Ecto neural progenitor cell (in vitro differentiated cells): Measurements from ENCODE around the gene CNOT6L.
A peak's percentile ranks its signal among the peaks of the same experiment; 100 is the strongest.
"Not testable (repeated sequence)": the region's sequence is repeated elsewhere in the genome, so short reads cannot be mapped to it uniquely, and the experiment has no call there.

Experiments used
- DNase-seq: peaks from one replicate; pipeline ENCODE4 v3.0.0-alpha.2; 2018; ENCODE audit warnings: low spot score

Gene CNOT6L

DNA sequence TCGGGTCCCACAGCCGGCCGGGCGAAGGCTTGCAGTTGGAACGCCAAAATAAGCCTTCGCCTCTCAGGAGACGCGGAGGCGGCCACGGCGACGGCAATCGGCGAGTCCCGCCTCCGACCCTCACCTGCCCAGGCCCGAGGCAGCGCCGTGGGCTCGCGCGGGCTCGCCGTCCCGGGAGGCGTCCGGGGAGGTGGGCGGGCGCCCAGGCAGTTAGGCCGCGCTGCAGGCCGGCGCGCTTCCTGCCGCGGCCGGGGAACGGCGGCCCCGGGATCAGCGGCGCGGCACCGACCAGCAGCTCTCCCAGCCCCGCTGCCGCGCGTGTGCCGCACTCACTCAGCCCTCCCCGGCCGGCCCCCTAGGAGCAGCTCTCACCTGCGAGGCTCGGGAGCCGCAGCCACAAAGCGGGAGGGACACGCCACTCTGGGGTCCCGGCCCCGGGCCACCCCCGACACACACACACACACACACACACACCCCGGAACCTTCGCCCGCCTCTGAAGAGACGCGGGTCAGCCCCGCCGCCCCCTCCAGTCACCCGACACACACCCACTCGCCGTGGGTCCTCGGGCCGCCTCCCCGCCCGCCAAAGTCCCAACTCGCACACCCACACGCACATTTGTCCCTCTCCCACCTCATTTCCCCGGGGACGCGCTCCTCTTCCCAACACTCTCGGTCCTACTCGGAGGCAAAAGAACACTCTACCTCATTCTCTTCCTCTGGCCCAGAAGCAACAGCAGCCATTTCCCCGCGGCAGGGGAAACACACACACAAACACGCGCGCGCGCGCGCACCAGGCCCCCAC, at the start of gene CNOT6L:
TSS of gene CNOT6L (minus strand) at position 767 of the 802 bp plus-strand sequence. CDS start at position 707, 60 bp downstream.
- peak; percentile 78 for DNase-seq

DNA sequence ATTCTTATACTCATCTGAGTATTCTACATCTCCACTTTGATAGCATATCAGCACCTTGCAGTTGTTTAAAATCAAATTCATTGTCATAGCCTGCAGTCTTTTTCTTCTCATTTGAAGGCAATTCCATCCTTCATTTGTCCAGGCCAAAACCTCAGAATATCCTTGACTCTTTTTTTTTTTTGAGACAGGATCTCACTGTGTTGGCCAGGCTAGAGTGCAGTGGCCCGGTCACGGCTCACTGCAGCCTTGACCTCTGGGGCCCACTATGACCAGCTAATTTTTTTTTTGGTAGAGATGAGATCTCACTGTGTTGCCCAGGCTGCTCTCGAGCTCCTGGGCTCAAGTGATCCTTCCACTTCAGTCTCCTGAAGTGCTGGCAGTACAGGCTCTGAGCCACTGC, 46.1 kb upstream of the CNOT6L start:
- no peak for DNase-seq

DNA sequence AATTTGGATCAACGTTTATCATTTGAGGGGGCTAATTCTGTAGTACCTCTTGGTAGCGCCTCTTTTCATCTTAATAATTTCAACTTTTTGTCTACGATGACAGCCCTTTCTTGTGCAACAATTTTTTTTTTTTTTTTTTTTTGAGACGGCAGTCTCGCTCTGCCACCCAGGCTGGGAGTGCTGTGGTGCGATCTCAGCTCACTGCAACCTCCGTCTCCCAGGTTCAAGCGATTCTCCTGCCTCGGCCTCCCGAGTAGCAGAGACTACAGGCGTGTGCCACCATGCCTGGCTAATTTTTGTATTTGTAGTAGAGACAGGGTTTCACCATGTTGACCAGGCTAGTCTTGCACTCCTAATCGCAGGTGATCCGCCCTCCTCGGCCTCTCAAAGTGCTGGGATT, 44.2 kb upstream of the CNOT6L start:
- not testable (repeated sequence) for DNase-seq

DNA sequence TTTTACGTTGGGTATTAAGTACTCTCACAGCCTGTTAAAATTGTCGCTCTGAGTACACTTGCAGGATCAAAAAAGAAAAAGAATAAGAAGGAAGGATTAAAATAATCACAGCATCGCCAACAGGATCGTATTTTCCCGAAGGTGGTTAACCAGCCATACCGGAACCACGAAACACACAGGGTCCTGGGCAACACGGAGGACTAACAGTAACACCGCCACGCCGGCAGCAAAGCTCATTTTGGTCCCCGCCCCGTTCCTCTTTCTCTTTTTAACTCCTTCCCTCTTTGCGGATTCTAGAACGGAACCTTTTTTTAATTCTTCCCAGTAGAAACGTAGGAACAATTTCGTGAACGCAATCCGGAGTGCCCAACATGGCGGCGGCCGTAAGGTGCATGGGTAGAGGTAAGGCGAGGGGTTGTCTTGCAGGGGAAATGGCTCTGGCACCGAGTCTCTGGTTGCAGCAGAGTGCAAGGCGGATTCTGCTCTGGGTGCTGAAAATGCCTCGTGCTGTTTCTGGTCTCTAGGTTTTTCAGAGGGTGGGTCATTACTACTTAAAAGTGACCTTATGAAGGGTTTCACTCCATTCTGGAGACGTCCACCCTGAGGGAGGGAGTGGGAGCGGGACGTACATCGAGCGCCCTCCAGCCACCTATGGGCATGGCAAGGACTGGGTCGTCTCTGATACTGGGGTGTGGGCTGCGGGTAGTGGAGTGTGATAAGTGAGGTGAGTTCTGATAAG, 43.5 kb upstream of the CNOT6L start, which contains the start of gene MRPL1:
TSS of gene MRPL1 (plus strand) at position 353 of the 739 bp plus-strand sequence. CDS start at position 372, 19 bp downstream.
- peak; percentile 86 for DNase-seq

DNA sequence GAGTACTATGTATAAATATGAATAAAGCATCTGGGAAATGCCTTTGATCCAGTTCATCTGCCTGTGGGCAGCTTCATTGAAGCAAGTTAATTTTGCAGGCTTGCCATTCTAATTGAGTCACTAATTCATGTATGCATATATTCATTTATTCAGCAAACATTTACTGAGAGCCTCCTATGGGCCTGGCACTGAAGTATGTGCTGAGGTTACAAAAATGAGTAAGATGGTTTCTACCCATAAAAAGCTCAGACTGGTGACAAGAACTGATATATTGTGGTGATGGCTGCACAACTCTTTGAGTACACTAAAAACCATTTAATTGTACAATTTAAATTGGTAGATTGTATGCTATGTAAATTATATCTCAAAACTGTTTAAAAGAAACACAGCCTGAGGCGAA, 42.3 kb upstream of the CNOT6L start:
- no peak for DNase-seq

DNA sequence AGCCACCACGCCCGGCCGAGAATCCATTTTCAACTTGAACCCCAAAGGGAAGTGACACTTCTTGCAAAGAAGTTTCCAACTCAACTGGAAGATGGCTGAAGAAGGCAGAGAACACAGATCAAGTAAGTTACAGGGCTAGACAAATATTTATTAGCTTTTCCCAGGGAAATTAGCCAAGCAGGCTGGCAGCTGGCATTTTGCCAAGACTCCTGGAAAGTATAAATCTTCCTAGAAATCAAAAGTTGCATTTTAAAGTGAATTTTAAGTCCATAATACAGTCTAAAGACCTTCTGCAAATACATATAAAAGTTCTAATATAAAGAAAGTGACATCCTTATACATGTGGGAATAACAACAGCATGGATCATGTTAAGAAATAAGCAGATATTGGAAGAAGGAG, 40.1 kb upstream of the CNOT6L start:
- no peak for DNase-seq

DNA sequence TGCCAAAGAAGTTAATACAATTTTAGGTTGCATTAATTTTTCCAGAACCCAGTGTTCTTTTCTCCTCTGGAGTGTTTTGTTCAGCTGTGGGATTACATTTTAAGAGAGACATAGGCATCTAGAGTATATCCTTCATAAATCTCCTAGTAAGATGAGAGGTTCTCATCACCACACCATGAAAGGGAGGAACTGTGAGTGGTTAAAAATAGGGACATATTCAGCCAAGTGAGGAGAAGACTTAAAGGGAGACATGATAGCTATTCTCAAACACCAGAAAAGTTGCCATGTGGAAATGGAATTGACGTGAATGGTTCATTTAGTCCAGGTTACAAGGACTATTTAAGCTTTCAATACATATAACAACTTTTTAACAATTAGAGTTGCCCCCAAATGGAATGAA, 37.0 kb upstream of the CNOT6L start:
- no peak for DNase-seq

DNA sequence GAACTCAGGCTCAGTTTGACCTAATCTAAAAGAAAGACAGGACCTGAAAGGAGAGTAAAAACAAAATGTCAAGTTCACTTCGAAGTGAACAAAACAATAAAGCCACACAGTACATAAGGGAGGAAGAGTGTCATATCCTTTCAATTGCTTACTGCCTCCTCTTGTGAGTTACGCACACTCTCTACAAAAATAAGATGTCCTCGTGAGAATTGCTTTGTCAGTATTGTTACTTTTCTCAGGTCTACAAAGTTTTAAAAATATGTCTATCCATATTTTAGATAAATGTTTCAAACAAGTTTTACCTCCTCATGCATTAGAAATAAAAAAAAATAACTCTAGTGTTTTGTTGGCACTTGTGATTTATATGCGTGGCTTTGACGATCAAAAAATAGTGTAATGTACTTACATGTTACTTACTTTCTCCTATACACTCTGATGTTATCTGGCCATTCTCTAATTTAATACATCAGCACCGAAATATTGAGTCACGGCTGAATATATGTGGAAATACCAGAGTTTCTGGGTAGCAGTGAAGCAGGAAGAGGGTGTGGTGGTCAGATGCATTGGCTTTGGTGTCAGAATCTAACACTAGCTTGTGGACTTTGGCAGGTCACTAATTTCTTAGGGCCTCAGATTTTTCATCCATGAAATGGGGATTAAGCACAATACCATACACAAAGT, 35.4 kb upstream of the CNOT6L start:
- no peak for DNase-seq

DNA sequence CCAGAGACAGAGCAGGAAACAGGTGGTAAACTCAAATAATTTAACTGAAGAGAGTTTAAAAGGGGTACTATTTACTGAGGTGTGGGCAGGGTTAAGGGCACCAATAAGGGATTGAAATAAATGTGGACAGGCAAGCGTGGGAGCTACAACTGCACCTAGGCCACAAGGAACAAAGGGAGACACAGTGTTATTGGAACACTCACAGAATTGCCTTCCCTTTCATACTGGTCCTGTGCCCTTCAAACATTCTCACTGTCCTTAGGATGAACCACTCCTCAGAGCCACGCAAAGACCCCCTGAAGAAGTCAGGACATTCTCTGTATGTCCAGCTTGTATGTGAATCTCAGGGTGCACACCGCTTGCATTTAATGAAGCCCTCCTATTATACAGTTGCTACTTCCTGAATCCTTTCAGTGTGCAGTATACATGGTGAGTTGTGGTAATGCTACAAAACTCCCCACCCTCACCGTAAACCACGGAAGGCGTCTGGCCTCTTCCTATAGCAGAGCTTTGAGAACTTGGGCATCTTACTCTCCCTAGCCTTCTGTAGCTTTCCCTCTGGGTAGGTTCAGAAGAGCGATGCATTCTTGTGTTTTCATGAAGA, 33.8 kb upstream of the CNOT6L start:
- no peak for DNase-seq

DNA sequence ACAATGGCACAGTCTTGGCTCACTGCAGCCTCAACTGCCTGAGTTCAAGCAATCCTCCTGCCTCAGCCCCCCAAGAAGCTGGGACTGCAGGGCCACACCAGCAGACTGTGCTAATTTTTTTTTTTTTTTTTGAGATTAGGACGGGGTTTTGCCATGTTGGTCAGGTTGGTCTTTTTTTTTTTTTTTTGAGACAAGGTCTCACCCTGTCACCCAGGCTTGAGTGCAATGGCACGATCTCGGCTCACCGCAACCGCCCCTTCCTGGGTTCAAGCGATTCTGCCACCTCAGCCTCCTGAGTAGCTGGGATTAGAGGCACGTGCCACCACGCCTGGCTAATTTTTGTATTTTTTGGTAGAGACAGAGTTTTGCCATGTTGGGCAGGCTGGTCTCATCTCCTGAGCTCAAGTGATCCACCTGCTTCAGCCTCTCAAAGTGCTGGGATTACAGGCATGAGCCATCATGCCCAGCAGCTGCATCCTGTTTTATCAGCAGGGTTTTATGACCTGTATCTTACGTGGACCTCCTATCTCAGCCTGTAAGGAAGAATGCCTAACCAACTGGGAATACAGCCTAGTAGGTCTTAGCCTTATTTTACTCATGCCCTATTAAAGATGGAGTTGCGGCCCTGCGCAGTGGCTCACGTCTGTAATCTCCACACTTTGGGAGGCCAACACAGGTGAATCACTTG, 30.3 kb upstream of the CNOT6L start:
- no peak for DNase-seq

DNA sequence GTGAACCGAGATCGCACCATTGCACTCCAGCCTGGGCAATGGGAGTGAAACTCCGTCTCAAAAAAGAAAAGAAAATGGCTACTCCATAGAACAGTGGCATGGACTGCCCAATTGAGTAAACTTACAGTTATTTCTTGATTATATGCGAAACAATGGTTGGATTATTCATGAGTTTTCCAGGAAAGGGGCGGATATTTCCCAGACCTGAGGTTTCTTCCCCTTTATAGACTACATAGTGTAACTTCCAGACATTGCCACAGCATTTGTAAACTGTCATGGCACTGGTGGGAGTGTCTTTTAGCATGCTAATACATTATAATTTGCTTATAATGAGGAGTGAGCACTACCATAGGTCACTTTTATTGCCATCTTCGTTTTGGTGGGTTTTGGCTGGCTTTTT, 29.3 kb upstream of the CNOT6L start:
- DNase-seq, result no peak

DNA sequence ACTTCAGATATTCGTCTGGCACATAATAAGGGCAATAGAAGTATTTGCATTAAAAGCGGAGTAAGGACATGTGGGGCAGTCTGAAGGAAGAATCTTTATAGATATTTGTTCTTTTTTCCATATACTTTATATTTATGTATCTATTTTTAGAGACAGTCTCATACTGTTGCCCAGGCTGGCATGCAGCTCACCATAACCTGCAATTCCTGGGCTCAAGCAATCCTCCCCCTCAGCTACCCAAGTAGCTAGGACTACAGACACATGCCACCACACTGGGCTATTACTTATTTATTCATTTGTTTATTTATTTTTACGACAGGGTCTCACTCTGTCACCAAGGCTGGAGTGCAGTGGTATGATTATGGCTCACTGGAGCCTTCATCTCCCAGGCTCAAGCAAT, 26.8 kb upstream of the CNOT6L start:
- DNase-seq, result no peak

DNA sequence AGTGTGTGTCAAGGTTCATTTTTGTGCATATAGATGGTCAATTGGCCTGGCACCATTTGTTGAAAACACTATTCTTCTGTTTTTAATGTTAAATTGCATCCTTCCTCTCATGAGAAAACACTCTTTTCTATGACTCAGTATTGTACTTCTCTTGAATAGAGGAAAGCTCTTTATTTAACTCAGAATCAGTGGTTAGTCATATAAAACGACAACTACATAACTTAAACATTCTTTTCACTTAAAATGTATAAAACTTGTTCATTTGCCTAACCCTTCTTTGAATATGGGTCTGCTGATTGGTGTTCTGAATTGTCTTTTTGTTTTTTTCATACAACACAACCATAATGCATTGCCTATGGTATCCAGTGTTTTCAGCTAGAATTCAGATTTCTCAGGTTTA, 26.2 kb upstream of the CNOT6L start:
- DNase-seq, result no peak

DNA sequence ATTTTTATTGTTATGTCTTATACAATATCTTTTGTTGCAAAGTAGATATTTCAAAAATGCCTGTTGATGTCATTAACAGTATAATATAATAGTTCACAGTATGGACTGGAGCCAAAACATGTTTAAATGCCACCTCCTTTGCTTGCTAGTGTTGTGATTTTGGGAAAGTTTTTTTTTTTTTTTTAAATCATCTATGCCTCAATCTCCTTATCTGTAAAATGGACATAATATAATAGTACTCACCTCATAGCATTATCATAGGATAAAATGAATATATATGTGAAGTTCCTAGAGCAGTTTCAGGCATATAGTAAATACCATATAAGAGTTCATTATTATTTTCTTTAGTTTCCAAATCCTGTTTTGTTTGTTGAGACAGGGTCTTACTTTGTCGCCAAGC, 25.2 kb upstream of the CNOT6L start:
- DNase-seq, result no peak

DNA sequence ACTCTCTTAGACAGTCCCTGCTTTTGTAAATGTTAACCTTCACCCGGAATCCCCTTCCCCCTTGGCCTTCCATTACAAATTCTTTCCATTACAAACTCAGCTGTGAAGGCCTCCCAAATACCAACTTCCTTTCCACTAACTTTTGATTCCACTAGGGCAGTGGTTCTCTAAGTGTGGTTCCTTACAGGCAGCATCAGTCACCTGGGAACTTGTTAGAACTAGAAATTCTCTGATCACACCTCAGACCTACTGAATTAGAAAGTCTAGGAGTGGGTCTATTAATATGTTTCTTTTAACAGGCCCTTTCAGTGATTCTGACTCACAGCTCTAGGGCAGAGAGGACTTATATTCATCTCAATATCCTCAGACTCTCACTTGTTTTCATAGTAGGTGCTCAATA, 24.5 kb upstream of the CNOT6L start:
- no peak for DNase-seq

DNA sequence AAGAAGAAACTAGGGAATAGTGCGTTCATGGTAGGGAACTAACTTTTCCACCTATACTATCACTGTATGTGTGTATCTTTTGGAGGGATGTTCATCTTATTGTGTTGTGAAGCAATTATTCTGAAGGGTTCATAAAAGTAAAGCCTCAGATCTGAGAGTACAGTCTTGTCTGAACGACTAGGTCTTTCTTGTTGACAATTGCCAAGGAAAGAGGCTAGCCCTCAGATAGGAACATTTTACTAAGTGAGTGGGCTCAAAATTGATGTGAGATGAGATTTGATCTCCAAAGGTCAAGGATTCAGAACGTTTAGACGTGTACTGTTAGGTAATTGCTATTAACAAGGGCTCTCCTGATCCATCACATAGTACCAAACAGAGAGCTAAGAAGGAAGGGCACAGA, 15.2 kb upstream of the CNOT6L start:
- no peak for DNase-seq

DNA sequence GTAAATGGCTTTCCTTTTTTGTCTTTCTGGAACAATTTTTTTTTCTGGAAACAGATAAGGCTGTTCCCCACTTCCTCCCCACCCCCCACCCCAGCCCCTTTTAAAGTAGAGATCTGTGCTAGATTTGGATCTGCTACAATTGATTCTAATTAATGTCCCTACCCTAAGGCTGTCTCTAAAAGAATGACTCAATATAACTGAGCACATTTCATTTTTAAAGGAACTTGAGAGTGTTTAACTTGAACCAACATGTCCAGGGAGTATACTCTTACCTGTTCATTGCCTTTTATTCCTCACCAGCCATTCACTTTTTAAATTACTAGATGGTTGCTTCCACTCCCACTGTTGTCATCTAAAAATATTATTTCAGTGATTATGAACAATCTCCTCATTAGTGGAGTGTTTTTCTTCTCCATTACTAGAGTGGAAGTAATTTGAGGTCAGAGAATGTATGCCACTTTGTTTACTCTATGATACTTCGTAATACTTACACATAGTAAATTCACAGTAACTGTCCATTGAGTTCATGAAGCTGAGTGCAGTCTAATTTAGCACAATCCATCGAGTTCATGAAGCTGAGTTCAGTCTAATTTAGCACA, 14.1 kb upstream of the CNOT6L start:
- DNase-seq, result no peak

DNA sequence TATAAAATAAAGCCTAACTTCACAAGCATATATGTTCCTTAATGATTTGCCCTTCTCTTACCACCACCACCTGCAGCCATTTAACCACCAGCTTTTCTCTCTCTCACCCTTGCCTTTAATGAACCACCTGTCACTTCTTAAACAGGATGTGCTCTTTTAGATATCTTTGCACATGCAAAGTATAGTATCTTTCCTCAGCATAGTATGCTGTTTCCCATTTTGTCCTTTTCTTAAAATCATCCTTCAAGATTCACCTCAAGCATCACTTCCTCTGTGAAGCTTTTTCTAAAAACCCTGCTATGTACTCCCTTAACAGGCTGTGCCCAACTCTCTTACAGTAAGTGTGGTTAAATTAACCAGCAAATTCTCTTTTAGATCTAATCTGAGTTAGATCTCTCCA, 8.2 kb upstream of the CNOT6L start:
- DNase-seq, result no peak

DNA sequence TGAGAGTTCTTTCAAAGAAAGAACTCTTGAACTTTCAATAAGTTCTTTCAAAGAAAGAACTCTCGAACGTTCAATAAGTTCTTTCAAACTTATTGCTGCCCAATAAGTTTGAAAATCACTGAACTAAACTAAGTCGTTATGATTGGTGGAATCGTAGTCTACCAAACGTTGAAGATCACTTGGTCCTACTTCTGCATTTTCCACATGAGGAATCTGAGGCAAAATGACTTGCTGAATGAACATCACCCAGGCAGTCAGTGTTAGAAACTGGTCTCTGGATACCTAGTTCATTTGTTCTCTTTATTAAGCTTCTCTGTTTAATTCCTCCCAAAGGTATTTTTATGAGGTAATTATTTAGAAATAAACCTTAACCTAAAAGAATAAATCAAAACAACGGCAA, 7.1 kb upstream of the CNOT6L start:
- DNase-seq, result no peak

DNA sequence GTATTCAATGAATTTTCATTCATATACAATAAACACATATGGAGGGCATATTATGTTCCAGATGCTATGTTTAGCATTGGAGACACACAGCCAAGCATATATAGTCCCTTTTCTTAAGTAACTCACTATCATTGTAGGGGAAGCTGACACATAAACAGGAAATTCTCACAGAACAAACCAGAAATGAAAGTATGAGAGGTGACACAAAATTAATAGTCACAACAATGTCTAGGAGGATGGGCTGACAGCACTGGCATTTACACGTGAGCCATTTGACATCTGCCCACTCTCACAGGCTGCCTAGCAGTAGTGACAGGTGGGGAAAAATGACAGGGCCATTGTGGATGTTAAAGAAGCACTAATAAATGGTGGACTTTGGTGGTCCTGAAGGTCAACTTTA, 2.6 kb upstream of the CNOT6L start:
- DNase-seq, result no peak
